COLO829 (cell line): ENCODE measurements around the gene ATP13A4.
A peak's percentile ranks its signal among the peaks of the same experiment; 100 is the strongest.
"Not testable (repeated sequence)": the region's sequence is repeated elsewhere in the genome, so short reads cannot be mapped to it uniquely, and the experiment has no call there.

Experiments used
- DNase-seq: peaks from one replicate; pipeline ENCODE4 v3.0.0; 2012; ENCODE audit warnings: low spot score

ATP13A4 gene

DNA sequence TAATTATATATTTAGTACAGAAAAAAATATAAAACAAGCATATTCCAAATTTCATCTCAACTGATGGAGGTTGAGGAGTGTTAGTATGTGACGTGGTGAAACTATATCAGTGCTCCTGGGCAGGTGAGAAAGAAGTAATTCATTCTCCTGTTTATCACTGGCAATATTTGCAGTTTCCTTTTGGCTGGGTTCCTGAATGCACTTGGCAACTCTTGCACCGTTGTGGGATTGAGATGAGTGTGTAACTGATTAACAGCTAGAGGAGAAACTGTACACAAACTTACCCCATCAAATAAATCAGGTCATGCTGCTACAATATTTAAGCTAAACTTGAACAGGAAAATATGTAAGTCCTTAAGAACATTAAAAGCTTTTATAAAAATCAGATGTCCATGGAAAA lies 2.1 kb upstream of the ATP13A4 start:
- DNase-seq, result no peak

DNA sequence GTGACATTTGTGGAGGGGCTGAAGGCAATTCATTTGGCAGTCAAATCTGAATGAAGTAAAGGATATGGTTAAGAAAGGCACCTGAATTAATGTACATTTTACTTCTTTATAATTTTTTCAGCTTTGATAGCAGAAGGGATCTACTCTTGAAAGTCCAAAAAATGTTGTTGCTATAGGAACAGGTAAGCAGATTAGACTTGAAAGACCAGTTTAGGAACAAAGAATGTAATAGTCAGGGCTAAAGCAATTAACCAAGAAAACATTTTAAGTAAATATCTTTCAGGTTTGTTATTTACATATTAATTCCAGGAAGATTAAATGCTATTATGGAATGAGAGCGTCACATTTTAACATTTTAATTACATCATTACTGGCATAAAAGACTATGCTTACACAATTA lies 1.1 kb downstream of the ATP13A4 start:
- no peak for DNase-seq

DNA sequence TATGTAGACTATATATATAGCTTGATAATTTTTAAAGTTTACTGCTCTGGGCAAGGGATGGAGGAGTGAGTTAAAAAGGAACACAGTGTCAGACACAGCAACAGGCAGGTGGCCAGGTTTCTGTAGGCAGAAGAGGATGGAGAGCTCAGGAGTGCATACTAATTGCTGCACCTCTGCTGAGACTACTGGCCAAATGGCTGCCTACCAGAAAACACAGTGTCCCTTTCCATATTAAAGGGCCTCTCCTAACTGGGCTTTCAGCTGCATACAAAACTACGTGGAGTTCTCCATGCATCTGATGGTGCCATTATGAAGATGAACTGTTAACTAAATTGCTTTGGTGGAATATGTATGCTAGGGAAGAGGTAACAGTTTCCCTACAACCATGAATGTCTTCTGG lies 1.8 kb downstream of the ATP13A4 start:
- DNase-seq, result no peak

DNA sequence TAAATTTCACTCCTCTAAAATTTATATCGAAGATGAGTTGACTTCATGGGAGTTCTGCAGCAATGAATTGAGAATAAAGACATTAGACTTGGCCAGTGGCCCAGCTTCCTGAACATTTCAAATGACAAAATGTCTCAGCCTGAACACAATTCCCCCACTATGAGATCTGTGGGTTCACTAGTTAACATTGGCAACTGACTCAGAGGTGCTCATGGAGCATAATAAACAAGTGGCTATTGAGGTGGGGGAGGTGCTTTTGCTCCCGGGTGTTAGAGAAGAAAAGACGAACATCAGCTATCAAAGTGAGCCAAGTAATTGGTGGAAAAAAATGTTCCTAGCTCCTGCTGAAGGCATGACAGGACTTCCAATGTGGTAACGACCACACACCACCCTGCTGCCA lies 6.3 kb downstream of the ATP13A4 start:
- peak; percentile 92 for DNase-seq

DNA sequence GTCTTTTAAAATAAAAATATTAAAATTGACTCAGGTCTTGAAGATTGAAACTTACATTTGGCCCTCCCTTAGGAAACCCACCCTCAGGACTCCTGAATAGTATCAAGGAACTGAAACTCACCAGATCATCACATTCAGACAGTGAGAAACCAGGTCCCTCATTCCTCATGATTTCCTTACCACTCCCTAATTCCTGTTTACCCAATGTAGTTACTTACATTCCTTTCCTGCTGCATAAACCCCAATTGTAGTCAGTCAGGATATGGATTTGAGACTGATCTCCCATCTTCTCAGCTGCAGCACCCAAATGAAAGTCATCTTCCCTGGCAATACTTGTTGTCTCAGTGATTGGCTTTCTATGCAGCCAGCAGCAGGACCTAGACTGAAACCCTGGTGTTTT lies 8.6 kb downstream of the ATP13A4 start:
- no peak for DNase-seq

DNA sequence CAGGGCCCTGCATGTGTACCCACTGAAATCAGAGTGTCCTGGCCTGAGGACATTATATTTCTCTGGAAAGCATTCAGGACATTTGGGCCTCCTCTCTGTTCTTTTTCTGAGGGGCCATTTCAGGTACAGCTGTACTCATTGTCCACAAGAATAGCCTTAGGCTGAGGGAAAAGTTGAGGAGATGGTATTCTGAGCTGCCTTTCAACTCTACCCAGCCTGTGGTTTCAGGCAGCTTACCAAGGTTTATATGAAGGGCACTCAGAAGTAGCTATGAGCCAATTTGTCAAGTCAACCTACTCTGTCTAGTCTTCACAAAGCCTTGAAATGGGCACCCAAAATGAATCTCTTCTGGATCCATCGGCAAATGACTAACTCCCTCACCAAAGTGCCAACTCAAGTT lies 9.4 kb downstream of the ATP13A4 start:
- DNase-seq, result no peak

DNA sequence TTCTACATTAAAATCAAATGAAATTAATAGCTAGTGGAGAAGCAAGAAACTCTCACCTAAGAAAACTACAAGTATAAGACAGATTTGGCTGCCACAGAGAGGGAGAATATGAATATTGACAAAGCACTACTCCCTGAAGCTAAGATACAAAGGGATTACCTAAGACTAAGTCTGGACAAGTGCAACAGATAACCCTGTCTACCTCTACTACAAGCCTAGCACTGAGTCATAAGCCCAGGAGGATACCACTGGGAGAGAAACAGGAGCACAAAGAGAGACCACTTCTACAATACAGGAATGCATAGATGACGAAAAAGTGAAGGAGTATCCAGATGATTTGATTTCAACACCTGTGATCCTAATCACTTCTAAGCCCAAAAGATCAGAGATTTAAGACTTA lies 10.4 kb downstream of the ATP13A4 start:
- DNase-seq, result no peak

DNA sequence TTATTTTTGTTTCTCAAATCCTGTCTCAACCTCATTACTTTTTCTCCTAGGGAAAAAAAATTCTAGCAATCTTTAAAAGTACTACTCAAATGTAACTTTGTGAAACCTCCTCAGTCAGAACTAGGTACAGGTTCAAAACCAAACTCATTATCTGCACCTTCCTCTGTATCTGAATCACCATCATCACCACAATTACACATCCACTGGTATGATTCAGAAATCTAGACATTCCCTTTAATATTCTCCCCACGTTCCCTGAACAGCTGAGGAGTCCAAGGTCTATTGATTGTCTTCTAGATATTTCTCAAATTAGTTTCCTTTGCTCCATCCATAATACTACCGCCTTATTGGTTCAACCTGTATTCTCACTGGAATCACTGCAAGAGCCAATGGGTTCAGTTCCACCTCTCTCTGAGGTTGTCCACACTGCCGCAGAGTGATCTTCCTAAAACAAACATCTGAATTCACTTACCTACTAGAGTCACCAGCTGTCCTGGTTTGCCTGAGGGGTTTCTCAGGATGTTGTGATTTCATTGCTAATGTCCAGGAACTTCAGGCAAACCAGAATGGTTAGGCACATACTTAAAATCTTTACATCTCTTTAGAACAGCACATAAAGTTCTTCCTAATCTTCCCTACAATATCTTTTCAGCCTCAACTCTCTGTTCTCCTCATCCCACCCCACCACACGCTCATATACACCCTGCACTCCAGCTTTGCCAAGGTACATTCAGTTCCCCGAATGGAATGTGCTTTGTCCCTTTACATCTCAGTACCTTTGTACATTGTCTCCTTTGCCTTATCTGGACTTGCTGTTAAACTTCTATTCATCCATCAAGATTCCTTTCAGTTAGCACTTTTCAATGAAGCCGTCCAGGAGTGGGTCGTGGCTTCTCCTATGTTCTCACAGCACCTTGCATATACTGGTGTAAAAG lies 24.2 kb downstream of the ATP13A4 start:
- no peak for DNase-seq

DNA sequence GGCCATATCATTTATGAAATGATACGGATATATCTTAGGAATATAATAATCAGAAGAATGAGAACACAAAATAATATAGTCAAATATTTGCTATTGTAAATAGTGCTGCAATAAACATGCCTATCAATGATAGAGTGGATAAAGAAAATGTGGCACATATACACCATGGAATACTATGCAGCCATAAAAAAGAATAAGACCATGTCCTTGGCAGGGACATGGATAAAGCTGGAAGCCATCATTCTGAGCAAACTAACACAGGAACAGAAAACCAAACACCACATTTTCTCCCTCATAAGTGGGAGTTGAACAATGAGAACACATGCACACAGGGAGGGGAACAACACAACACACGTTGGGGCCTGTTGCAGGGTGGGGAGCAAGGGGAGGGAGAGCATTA lies 28.6 kb downstream of the ATP13A4 start:
- DNase-seq, result not testable (repeated sequence)

DNA sequence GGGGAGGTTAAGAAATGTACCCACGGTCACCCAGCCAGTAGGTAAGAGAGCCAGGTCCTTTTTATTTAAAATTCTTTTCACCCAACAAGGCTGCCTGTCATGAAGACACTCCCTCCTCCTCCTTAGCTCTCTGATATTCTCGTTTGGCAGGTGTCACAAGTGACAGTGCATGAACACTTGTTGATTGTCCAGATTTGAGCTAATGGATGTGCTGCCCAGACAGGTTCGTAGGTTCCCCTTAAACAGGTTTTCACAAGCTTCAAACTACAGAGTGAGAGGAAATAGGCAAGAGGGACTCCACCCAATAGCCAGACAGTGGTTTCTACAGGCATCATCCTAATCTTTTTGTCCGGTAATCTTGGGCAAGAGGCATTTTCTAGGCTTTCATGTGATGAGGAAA lies 32.2 kb downstream of the ATP13A4 start:
- no peak for DNase-seq

DNA sequence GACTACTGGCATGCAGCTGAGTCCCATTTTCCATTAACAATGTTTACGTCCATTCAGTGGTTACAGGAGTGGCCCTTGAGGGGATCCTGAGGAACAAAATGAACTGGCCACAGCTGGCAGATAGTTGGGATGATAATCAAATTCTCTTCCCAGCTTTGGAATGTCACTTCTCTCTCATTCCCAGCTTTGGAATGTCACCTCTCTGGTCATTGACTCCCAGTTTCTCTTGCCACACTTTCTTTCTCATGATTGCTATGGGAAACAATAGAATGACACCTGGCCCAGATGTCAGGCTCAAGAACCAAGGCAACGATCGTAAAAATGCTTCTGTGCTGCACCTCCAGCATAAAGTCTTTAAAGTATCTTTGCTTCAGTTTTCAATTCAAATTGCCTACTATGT lies 34.0 kb downstream of the ATP13A4 start:
- DNase-seq, result no peak

DNA sequence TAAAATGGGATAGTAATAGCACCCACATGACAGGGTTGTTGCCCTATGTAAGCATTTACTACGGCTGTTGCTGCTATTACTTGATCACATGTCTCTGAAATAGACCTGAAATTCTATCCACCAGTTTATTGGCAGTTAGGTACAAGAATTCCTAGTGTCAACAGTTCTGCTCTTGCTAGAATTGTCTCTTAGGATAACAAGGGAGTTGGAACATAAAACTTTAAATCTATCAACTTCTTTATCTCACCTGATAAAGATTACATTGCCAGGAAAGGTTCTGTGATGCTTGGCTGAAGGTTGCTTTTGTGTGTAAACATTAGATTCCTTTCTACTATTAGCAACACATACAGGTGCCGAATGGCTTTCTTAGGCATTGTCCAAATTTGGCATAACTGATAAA lies 38.7 kb downstream of the ATP13A4 start:
- no peak for DNase-seq

DNA sequence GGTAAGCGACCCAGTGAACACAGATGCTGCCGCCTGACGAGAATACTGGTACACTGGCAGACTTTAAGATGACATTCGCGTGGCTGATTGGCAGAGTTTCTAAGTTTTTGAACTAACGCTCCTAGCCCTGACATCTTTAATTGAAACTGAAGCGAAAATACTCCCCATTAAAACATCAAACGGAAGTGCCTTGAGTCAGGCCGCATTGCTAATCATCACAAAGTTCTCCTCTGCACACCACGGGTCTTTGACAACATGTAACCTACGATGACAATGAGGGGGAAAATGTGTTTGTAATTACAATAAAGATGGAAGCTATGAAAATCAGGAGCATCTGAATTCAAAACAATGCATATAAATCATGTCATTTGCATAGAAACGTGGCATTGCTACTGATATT lies 44.5 kb downstream of the ATP13A4 start:
- no peak for DNase-seq

DNA sequence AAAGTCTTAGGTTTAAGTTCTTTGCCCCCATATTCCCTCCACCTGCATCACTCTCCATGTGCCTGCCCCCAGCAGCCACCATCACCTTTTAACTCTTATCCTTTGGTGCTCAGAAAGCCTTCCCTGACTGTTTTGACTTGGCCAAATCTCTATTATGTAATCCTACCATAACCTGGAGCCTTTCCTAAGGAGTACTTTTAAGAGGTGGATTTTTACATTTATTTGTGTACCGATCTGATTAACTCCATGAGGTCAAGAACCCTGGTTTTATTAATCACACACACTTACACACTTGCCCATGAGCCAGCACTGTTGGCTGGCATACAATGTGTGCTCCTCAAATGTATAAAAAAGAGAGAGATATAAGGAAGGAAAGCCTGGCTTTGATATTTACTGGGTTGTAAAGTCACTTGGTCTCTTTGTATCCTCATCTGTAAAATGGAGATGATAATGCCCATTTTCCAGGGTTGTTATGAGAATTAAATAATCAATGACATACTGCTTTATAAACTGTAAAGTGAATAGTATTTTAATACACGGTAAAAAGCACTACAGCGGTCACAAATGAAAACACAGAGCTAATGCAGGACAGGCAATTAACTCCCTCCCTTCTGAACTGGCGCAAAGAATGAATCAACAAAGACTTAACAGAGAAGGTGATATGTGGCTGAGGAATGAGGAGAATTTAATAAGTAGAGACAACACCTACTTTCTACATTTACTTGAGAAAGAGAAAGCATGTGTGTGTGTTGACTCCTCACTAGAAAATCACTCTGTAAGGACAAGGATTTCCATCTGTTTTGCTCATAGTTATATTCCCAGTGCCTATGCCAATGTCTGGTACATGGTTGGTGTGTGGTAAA lies 45.4 kb downstream of the ATP13A4 start:
- no peak for DNase-seq

DNA sequence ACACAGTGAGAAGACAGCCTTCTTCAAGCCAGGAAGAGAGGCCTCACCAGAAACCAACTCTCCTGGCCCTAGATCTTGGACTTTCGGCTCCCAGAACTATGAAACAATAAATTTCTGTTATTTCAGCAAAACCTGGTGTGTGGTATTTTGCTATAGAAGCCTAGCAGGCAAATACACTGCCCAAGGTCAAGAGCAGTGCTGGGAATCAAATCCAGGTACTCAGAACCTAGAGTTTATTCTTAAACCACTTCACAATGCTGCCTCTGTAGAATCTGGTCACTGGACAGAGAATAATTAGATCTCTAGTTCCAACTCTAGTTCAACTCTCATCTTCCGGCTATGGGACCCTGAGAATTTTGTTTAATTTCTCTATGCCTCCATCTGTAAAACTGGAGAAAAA lies 46.6 kb downstream of the ATP13A4 start:
- no peak for DNase-seq

DNA sequence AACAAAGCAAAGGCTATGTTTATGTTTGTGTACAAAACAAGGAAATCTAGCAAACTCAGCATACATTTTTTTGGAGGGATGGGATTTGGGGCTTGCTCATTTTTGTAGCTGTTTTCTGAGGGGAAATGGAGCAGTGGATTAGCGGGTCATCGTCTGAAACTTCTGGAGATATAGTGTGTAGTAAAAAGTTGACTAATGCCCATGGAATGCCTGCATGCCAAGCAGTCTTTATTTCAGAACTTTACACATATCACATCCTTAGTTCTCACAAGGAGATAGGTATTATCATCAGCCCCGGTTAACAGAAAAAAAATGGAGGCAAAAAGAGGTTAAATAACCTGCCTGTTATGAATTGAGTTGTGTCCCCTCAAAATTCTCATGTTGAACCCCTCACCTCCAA lies 47.1 kb downstream of the ATP13A4 start:
- no peak for DNase-seq

DNA sequence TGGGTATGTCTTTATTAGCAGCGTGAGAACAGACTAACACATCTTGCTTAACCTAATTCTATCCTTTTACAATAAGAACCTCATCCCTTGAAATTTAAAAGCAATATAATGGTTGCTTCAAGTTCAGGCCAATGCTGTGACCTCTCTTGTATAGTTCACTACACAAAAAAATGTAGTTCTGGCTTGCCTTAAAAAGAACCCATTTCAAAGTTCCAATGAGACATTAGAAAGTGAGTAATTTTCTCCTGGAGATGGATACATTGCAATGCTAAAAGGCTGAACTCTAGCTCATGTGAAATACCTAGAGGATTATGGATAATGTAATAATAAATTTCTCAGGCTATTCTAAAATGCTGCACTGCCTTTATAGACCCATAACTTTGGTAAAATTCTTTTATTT lies 47.8 kb downstream of the ATP13A4 start:
- no peak for DNase-seq

DNA sequence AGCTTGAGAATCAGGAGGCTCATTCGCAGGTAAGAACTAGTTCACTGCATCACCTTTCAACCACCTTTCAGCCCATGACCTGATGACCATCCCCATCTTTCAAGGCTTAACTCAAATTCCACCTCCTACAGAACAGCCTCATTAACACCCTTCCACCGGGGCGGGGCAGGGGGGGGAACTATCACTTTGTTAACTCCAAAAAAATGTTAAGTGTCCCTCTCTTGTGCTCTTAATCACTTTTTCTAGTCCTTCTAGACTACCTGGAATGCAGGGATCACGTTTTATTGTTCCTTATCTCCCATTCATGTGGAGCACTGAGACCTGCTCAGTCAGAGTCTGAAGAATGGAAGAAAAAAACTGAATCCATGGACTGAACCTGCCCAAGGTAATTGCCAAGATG lies 51.8 kb downstream of the ATP13A4 start:
- no peak for DNase-seq

DNA sequence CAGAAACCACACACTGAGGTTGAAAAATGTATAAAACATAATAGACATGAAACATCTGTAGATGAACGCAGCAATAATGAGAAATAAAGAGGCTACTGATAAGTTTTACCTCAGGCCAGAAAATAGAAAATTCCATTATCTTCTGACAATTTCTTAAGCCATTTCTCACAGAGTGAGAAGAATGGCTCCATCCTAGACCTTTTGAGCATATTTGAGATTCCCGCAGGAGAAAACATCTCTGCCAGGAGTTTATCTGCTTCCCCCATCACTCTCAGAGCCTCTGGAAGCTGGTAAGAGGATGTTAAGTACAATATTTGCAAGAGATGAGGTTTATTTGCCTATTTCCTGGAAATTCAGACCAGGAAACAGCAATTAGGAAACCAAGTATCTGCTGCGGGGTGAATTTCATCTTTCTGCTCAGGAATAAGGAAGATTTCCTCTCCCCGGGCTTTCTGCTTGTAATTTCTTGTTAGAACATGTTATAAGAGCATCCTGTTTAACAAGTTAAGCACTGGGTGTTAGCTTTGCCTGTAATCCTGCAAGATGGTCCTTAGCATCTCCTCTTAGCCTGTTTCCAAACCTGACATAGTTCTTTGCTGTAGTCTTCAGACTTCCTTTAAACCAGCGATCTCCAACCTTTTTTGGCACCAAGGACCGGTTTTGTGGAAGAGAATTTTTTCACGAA lies 54.8 kb downstream of the ATP13A4 start:
- no peak for DNase-seq

DNA sequence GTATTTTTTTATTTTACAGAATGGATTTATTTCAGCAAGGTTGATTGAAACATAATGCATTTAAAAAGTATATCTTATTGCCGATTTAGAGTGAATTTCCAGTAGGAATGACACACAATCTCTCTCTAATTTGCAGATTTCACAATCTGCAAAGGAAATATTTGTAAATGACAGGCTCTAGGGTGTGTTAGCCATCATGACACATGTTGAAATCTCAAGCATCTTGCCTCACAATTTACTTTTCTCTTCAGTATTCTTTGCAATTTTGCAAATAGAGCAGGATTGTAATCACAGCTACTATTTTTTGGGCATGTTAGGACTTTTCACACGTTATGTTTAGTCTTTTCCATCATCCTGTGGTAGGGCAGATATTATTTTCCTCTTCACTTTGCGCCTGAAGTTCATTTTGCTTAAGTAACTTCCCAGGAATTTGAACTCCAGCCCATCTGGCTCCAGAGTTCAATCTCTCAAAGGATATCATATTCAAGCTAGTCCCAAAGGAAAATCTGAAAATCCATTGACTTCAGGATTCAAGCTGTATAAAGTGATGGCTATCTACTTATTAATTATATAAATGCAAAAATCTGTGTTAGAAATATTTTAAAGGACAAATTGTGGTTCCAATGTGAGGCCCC lies 55.4 kb downstream of the ATP13A4 start:
- no peak for DNase-seq

DNA sequence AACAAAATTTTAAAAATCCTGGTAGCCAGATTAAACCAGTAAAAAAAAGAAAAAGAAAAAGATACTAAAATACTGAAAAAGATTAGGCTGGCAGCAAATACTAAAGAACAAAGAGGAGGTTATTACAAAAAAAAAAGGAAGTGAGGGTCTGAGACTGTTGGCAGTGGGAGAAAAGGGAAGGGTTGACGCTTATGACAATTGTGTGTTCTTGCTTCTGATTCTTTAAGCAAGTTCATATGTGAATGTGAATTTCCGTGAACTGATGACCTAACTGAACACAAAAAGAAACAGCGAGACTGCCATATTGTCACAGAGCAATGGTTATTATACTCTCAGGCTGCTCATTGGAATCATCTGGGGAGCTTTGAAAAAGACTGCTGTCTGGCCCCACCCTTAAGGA lies 56.5 kb downstream of the ATP13A4 start:
- DNase-seq, result no peak

DNA sequence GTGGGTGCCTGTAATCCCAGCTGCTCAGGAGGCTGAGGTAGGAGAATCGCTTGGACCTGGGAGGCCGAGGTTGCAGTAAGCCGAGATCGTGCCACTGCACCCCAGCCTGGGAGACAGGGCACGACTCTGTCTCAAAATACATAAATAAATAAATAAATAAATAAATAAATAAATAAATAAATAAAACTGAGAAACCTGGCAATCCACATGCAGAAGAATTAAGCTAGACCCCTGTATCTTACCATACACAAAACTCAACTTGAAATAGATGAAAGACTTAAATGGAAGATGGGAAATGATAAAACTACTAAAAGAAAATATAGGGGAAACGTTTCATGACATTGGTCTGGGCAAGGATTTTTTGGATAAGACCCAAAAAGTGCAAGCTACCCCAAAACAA lies 58.0 kb downstream of the ATP13A4 start:
- DNase-seq, result no peak
